HCT116 (cell line): Measurements from ENCODE around the gene CFAP43. TPM values are rescaled to one million over a fixed set of nuclear protein-coding genes. Genes with fewer than 3 reads are reported as not detected.

Experiments
- ATAC-seq: fragments of 200-7000 bp; cut with Tn5 transposase; 2 replicates; pipeline ENCODE4 v1.9.1; 2020; ENCODE audit warnings: mild to moderate bottlenecking, moderate library complexity
- BruUV-seq: library from RNA; stranded (reverse); fragments of 400-500 nt; replicated peaks from 2 replicates; lab custom pipeline; 2021; lab: Mats Ljungman, UMichigan
- CTCF ChIA-PET: fragments of 300-600 bp; sonication (Branson Sonifier 250); formaldehyde crosslinking; loops from one replicate; lab custom pipeline; 2021; ENCODE audit warnings: antibody characterized with exemption; lab: Charles Lee
- POLR2A ChIA-PET: fragments of 300-600, 350-600 bp; sonication (Branson Sonifier 250); formaldehyde crosslinking; loops from one replicate; lab custom pipeline; 2021; ENCODE audit warnings: antibody characterized with exemption; lab: Charles Lee
- RAD21 ChIA-PET, 2 experiments: fragments of 300-600 bp; sonication (Branson Sonifier 250); formaldehyde crosslinking; loops; one replicate each; lab custom pipeline; 2023; ENCODE audit warnings: low total read pairs in 2 of 2; ENCODE audit not compliant: uncharacterized antibody in 2 of 2, unreplicated experiment in 2 of 2, low non-redundant PET in 1 of 2; lab: Charles Lee
- DNase-seq: peaks from one replicate; pipeline ENCODE4 v3.0.0-alpha.2; 2010; ENCODE audit warnings: low read depth, low spot score
- H2AFZ ChIP-seq: fragments of 200-600 bp; shearing (Covaris generic), sonication (generic); 2 replicates; pipeline ENCODE4 v1.6.1; 2017; ENCODE audit warnings: low read depth, mixed run types, mixed read lengths, antibody characterized with exemption, low read length; ENCODE audit not compliant: poor library complexity, severe bottlenecking
- H3K27ac ChIP-seq: 2 replicates; pipeline ENCODE4 v1.5.1; 2012; ENCODE audit warnings: low read depth, low read length
- H3K27me3 ChIP-seq: fragments of 200-600 bp; sonication (generic); 2 replicates; pipeline ENCODE4 v1.6.1; 2016; ENCODE audit warnings: mixed run types, low read length, mixed read lengths; ENCODE audit not compliant: insufficient read depth
- H3K36me3 ChIP-seq, 2 experiments: fragments of 200-500 bp in 1 of 2; fragments of 200-600 bp in 1 of 2; sonication (Bioruptor generic) in 1 of 2; sonication (generic) in 1 of 2; 2 replicates each; pipeline versions ENCODE4 v1.5.1 to v1.6.1; 2014 to 2016; ENCODE audit warnings: low read length in 2 of 2, inconsistent platforms in 1 of 2, mixed read lengths in 1 of 2, mixed run types in 1 of 2; ENCODE audit not compliant: insufficient read depth in 2 of 2, control insufficient read depth in 1 of 2
- H3K4me1 ChIP-seq, 2 experiments: fragments of 200-600 bp in 1 of 2; sonication (generic) in 1 of 2; 2 replicates each; pipeline versions ENCODE4 v1.5.1 to v1.6.1; 2012 to 2017; ENCODE audit warnings: low read length in 2 of 2, inconsistent platforms in 1 of 2, mild to moderate bottlenecking in 1 of 2, mixed read lengths in 1 of 2, mixed run types in 1 of 2, moderate library complexity in 1 of 2; ENCODE audit not compliant: insufficient read depth in 2 of 2, control insufficient read depth in 1 of 2
- H3K4me2 ChIP-seq: fragments of 200-600 bp; sonication (generic); 2 replicates; pipeline ENCODE4 v1.6.1; 2017; ENCODE audit warnings: mixed run types, low read length, mixed read lengths
- H3K4me3 ChIP-seq, 2 experiments: fragments of 200-600 bp in 1 of 2; sonication (generic) in 1 of 2; replicated peaks in 1 of 2; 2 replicates each; pipeline ENCODE4 v1.5.1; 2011 to 2016; ENCODE audit warnings: low read length in 2 of 2, control low read depth in 1 of 2, low read depth in 1 of 2, mild to moderate bottlenecking in 1 of 2, mixed read lengths in 1 of 2, mixed run types in 1 of 2
- H3K79me2 ChIP-seq: fragments of 200-600 bp; sonication (generic); 2 replicates; pipeline ENCODE4 v1.6.1; 2017; ENCODE audit warnings: mild to moderate bottlenecking, mixed run types, low read length, moderate library complexity, mixed read lengths; ENCODE audit not compliant: insufficient read depth
- H3K9ac ChIP-seq: fragments of 200-600 bp; sonication (generic); 2 replicates; pipeline ENCODE4 v1.6.1; 2016; ENCODE audit warnings: low read length, mixed read lengths
- H3K9me2 ChIP-seq: fragments of 200-600 bp; sonication (generic), shearing (Covaris generic); 2 replicates; pipeline ENCODE4 v1.6.1; 2017; ENCODE audit warnings: mixed run types, mild to moderate bottlenecking, moderate library complexity; ENCODE audit not compliant: insufficient read depth
- H3K9me3 ChIP-seq, 2 experiments: fragments of 200-500 bp in 1 of 2; fragments of 200-600 bp in 1 of 2; sonication (Bioruptor generic) in 1 of 2; sonication (generic) in 1 of 2; 2 replicates each; pipeline ENCODE4 v1.6.1; 2014 to 2017; ENCODE audit warnings: low read length in 2 of 2, mixed read lengths in 2 of 2, inconsistent platforms in 1 of 2, low read depth in 1 of 2, mild to moderate bottlenecking in 1 of 2, mixed run types in 1 of 2, moderate library complexity in 1 of 2; ENCODE audit not compliant: control insufficient read depth in 1 of 2, insufficient read depth in 1 of 2
- H4K20me1 ChIP-seq: fragments of 200-600 bp; sonication (generic), shearing (Covaris generic); 2 replicates; pipeline ENCODE4 v1.6.1; 2017; ENCODE audit warnings: mixed run types, mild to moderate bottlenecking, moderate library complexity; ENCODE audit not compliant: insufficient read depth
- EGR1 ChIP-seq: IDR thresholded peaks from 2 replicates; pipeline ENCODE4 v1.6.1; 2012; ENCODE audit warnings: low read depth
- EZH2 ChIP-seq: fragments of 200-600 bp; sonication (generic); IDR thresholded peaks from 2 replicates; pipeline ENCODE4 v1.6.1; 2017; ENCODE audit warnings: antibody characterized with exemption, mixed run types
- FOSL1 ChIP-seq: IDR thresholded peaks from 2 replicates; pipeline ENCODE4 v1.6.1; 2012; ENCODE audit warnings: low read depth
- MAX ChIP-seq: IDR thresholded peaks from 2 replicates; pipeline ENCODE4 v1.6.1; 2012
- POLR2A ChIP-seq: IDR thresholded peaks from 2 replicates; pipeline ENCODE4 v1.7.0; 2011; ENCODE audit warnings: borderline replicate concordance; ENCODE audit not compliant: insufficient read depth, insufficient read length; ENCODE audit errors: extremely low read depth
- RAD21 ChIP-seq: IDR thresholded peaks from 2 replicates; pipeline ENCODE4 v1.6.1; 2012; ENCODE audit warnings: low read depth, mild to moderate bottlenecking
- YY1 ChIP-seq: IDR thresholded peaks from 2 replicates; pipeline ENCODE4 v1.6.1; 2011; ENCODE audit warnings: low read length, low read depth, moderate library complexity, mild to moderate bottlenecking; ENCODE audit not compliant: insufficient replicate concordance; ENCODE audit errors: extremely low read depth
- ZNF274 ChIP-seq: fragments of 200-500 bp; sonication (Bioruptor generic); IDR thresholded peaks from 2 replicates; pipeline ENCODE4 v1.6.1; 2014; ENCODE audit warnings: mild to moderate bottlenecking, low read depth, low read length, inconsistent platforms
- intact Hi-C: fragments of 100-400 bp; cut with micrococcal nuclease; formaldehyde crosslinking; loops from 2 replicates; pipeline ENCODE4 v1.10.0; 2022
- total RNA-seq: library from RNA; stranded (reverse); gene quantifications from one replicate; pipeline ENCODE4 v1.2.1, GENCODE V29; 2021; ENCODE audit not compliant: unreplicated experiment

Gene CFAP43
- total RNA-seq, 1 experiment from 2014 or later: 4.0 TPM

GRCh38 chr10:104109908-104110662, 122.1 kb downstream of the CFAP43 start (continued):
- TF ChIP-seq EZH2 (no peak), YY1 (peak; percentile 52), FOSL1 (peak; percentile 100), MAX (peak; percentile 82)

GRCh38 chr10:104104926-104105325, 127.2 kb downstream of the CFAP43 start:
- no peaks in the 10 kb centered on the region for H3K27me3 ChIP-seq
- no peaks in the 10 kb centered on the region for H4K20me1 ChIP-seq
- no peaks in the 10 kb centered on the region for H3K36me3 ChIP-seq
- ChIA-PET CTCF (interaction anchor here (2.0 kb wide), 1 partner anchor 17 kb away, joined by 6 read pairs; the partner anchor contains the start of gene SFR1), POLR2A (no interaction called here), RAD21 (no interaction called here)
- TF ChIP-seq EGR1 (no peak), RAD21 (no peak), POLR2A (no peak), ZNF274 (no peak)
- no peak overlapping the region for H3K4me2 ChIP-seq
- H3K27ac ChIP-seq: no peak overlapping the region
- no peaks in the 10 kb centered on the region for H3K79me2 ChIP-seq
- H3K4me1 ChIP-seq: peaks cover 5 to 20% of the 10 kb centered on the region in 2 experiments; a peak in 3 of 4 replicates
- DNase-seq (no peak), ATAC-seq (no peak)
- H3K9me2 ChIP-seq: no peaks in the 10 kb centered on the region
- H3K4me3 ChIP-seq: no peak overlapping the region
- BruUV-seq: no TSS peak
- peaks cover 0 to 3% of the 10 kb centered on the region in 2 experiments; a peak in 1 of 4 replicates for H3K9me3 ChIP-seq
- peak overlapping the region; percentile 38 for H2AFZ ChIP-seq
- H3K9ac ChIP-seq: no peak overlapping the region
- intact Hi-C loops: no loop called here
